IgD-negative memory B cell (primary cell): Measurements from ENCODE around the gene IP6K3. TPM values are rescaled to one million over a fixed set of nuclear protein-coding genes. Genes with fewer than 3 reads are reported as not detected.
A peak's percentile ranks its signal among the peaks of the same experiment; 100 is the strongest.

Experiments
- H3K27ac Mint-ChIP-seq, 3 donors: one replicate each; pipeline ENCODE4 v1.8.0; 2020 to 2022; ENCODE audit warnings: mild to moderate bottlenecking in 3 of 3, mixed read lengths in 3 of 3, moderate library complexity in 1 of 3
- H3K27me3 Mint-ChIP-seq: one replicate; pipeline ENCODE4 v1.8.0; 2021; ENCODE audit warnings: mixed read lengths
- H3K36me3 Mint-ChIP-seq: one replicate; pipeline ENCODE4 v1.8.0; 2020; ENCODE audit warnings: mild to moderate bottlenecking, mixed read lengths
- H3K4me1 Mint-ChIP-seq, 3 donors: one replicate each; pipeline ENCODE4 v1.8.0; 2020 to 2022; ENCODE audit warnings: mixed read lengths in 3 of 3, mild to moderate bottlenecking in 1 of 3
- H3K4me3 Mint-ChIP-seq, 4 donors: one replicate each; pipeline ENCODE4 v1.8.0; 2020 to 2022; ENCODE audit warnings: mild to moderate bottlenecking in 4 of 4, mixed read lengths in 4 of 4, moderate library complexity in 3 of 4
- H3K9me3 Mint-ChIP-seq, 3 donors: one replicate each; pipeline ENCODE4 v1.8.0; 2020 to 2021; ENCODE audit warnings: mixed read lengths in 3 of 3, mild to moderate bottlenecking in 1 of 3
- polyA plus RNA-seq: library from polyadenylated mRNA; unstranded; fragments of 300-500 nt; fragmentation: Illumina TruSeq; gene quantifications from one replicate; pipeline ENCODE4 v1.2.3, GENCODE V29; 2021

IP6K3 gene, protein sequence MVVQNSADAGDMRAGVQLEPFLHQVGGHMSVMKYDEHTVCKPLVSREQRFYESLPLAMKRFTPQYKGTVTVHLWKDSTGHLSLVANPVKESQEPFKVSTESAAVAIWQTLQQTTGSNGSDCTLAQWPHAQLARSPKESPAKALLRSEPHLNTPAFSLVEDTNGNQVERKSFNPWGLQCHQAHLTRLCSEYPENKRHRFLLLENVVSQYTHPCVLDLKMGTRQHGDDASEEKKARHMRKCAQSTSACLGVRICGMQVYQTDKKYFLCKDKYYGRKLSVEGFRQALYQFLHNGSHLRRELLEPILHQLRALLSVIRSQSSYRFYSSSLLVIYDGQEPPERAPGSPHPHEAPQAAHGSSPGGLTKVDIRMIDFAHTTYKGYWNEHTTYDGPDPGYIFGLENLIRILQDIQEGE
- not detected for polyA plus RNA-seq

DNA sequence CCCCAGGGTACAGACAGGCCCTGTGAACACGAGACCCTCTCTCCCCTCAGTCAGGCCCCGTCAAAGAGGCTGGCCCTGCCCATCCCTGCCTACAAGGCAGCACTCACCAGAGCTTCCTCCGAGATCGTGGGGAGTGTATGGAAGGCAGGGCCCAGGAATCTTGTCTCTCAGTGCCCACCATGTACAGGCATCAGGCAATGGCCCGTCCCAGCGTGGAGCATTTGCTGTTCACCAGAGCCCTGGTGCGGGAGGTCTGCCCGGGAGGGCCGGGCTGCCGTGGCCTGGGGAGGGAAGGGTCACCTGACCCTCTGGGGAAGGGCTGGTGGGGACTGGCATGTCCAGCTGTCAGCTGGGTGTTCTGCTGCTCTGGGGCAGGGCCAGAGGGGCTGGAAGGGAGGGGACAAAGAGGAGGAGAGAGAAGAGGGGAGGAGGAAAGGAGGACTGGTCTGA lies at the start of gene IP6K3:
TSS of gene IP6K3 (minus strand) at position 255 of the 450 bp plus-strand sequence. CDS start 11,429 bp downstream, outside the sequence.
- Mint-ChIP-seq H3K27me3 (peaks cover 16% of the 10 kb centered on the region), H3K4me1 (peaks cover 0 to 5% (median 3%) of the 10 kb centered on the region in 3 donors), H3K4me3 (no peak within 1 kb of the TSS), H3K36me3 (no peaks in the 10 kb centered on the region), H3K9me3 (no peaks in the 10 kb centered on the region), H3K27ac (no peak within 1 kb of the TSS)

DNA sequence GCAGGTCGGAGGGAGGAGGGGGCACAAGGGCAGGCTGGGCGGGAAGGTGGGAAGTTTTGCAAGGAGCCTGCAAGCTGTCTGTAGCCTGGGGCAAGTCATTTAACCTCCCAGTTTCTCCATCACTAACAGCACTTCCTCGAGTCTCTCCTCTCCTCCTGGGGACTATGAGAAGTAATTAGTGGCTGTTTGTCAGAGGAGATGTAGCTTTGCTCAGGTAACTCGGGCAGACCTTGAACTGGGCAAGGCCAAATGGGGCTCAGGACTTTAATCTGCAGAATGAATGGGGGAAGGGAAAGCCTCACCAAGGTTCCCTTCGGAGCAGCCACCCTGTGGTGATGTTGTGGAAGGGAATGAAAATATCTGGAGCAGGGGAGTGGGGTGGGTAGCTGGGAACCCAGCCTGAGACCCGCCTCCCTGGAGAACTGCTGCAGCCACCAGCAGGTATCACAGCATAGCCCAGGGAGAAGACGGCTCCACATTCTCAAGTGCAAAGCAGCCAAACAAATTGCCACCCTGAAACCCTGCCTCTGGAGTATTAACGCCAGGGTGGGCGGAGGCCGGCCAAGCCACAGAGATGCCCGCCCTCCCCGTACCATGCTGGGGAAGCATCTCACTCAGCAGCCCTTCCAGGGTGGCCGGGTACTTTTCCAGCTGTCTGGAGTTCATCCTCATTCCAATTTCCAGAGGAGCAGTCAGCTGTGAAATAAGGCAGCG lies 48.4 kb upstream of the IP6K3 start:
- Mint-ChIP-seq H3K9me3 (no peaks in the 10 kb centered on the region), H3K27ac (no peak overlapping the region), H3K4me3 (no peak overlapping the region), H3K36me3 (no peaks in the 10 kb centered on the region), H3K4me1 (peaks cover 0 to 3% (median 0%) of the 10 kb centered on the region in 3 donors), H3K27me3 (peaks cover 18% of the 10 kb centered on the region)

DNA sequence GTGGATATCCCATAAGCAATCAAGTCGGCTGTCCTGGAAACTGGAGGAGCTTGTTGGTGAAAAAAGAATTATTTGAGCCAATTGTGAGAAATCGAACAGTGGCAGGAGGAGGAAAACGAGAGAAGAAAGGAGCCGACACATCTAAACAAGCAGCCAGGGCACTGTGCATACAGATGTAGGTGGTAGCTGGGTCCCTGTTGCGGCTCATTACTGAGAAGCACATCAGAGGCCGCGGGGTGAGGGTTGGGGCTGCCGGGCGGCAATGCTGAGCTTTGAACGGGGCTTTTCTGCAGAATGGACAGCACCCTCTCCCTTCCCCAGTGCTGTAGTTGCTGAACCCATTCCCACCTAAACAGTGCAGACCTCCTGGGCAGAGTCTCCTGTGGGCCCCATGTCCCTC lies 46.3 kb upstream of the IP6K3 start:
- H3K4me1 Mint-ChIP-seq, result peaks cover 3 to 6% (median 5%) of the 10 kb centered on the region in 3 donors
- no peaks in the 10 kb centered on the region for H3K9me3 Mint-ChIP-seq
- peaks cover 7% of the 10 kb centered on the region for H3K27me3 Mint-ChIP-seq
- no peak overlapping the region for H3K27ac Mint-ChIP-seq
- H3K36me3 Mint-ChIP-seq, result no peaks in the 10 kb centered on the region
- H3K4me3 Mint-ChIP-seq, result no peak overlapping the region

DNA sequence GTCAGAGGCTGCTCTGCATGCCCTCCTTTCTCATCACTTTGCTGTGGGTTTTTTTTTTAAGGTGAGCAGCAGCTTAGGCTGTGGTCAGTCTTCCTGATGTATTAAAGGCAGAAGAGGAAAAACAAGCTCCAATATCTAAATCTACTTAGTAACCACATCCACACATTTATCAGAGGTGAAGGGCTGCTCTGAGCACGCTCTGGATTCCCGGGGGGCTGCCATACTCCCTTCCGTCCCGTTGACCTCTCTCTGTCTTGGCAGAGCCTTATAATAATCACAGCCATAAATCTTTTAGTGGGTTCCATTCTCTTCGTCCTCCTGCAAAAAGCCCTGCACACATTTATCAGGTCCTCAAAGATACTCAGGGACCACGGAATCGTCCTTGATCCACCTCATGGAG lies 44.9 kb upstream of the IP6K3 start:
- H3K36me3 Mint-ChIP-seq, result no peaks in the 10 kb centered on the region
- peaks cover 3% of the 10 kb centered on the region for H3K27me3 Mint-ChIP-seq
- peak overlapping the region in 1 of 3 donors; percentile 59 for H3K27ac Mint-ChIP-seq
- H3K9me3 Mint-ChIP-seq, result no peaks in the 10 kb centered on the region
- H3K4me1 Mint-ChIP-seq, result peaks cover 15 to 19% (median 15%) of the 10 kb centered on the region in 3 donors
- peak overlapping the region in 1 of 4 donors; percentile 73 for H3K4me3 Mint-ChIP-seq

GRCh38 chr6:33790910-33791309 lies 44.2 kb upstream of the IP6K3 start:
- Mint-ChIP-seq H3K27ac (no peak overlapping the region), H3K9me3 (no peaks in the 10 kb centered on the region), H3K4me1 (peaks cover 22 to 26% (median 22%) of the 10 kb centered on the region in 3 donors), H3K4me3 (peak overlapping the region in 2 of 4 donors; percentile 10 to 73), H3K27me3 (peaks cover 2% of the 10 kb centered on the region), H3K36me3 (no peaks in the 10 kb centered on the region)

DNA sequence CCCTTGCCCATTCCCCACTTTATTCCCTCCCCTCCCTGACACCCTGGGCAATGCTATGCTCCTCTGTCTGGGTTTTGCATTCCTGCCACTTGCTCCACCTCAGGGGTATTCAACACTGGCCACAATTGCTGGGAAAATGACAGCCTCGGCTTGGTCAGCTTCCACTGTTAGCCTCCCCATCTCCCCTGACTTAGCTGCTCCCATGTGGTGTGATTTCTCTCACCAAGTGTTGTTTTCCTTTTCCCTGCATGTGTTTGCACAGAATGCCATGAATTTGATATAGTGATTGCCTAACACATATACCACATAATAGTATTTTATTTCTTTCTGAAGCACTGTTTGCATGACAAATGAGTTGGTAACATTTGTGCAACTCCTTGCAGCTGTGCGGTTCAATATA lies 43.7 kb upstream of the IP6K3 start:
- H3K27me3 Mint-ChIP-seq, result peaks cover 2% of the 10 kb centered on the region
- peak overlapping the region in 1 of 3 donors; percentile 23 for H3K27ac Mint-ChIP-seq
- H3K4me1 Mint-ChIP-seq, result peaks cover 25 to 30% (median 26%) of the 10 kb centered on the region in 3 donors
- H3K9me3 Mint-ChIP-seq, result no peaks in the 10 kb centered on the region
- H3K4me3 Mint-ChIP-seq, result peak overlapping the region in 2 of 4 donors; percentile 19 to 65
- no peaks in the 10 kb centered on the region for H3K36me3 Mint-ChIP-seq

- H3K36me3 Mint-ChIP-seq, result no peaks in the 10 kb centered on the region
- peaks cover 2% of the 10 kb centered on the region for H3K27me3 Mint-ChIP-seq
- peaks cover 27 to 39% (median 30%) of the 10 kb centered on the region in 3 donors for H3K4me1 Mint-ChIP-seq
- H3K27ac Mint-ChIP-seq, result peak overlapping the region in 2 of 3 donors; percentile 54 to 81
- H3K9me3 Mint-ChIP-seq, result no peaks in the 10 kb centered on the region
- H3K4me3 Mint-ChIP-seq, result peak overlapping the region; percentile 78 to 89 (median 81)
Measured at GRCh38 chr6:33789550-33789895, 42.8 kb upstream of the IP6K3 start.

- Mint-ChIP-seq H3K4me3 (peak within 1 kb of the TSS; percentile 86 to 95 (median 90)), H3K9me3 (no peaks in the 10 kb centered on the region), H3K27me3 (peaks cover 2% of the 10 kb centered on the region), H3K27ac (peak within 1 kb of the TSS; percentile 71 to 95 (median 81)), H3K4me1 (peaks cover 31 to 44% (median 33%) of the 10 kb centered on the region in 3 donors), H3K36me3 (no peaks in the 10 kb centered on the region)
Measured at GRCh38 chr6:33788694-33789549, 42.2 kb upstream of the IP6K3 start, which contains the start of gene LEMD2. Gene LEMD2, minus strand, starts transcription at chr6:33789130. Its CDS starts 14 bp downstream, at chr6:33789116.

GRCh38 chr6:33787954-33788693 lies 41.4 kb upstream of the IP6K3 start:
- H3K27me3 Mint-ChIP-seq, result no peaks in the 10 kb centered on the region
- no peaks in the 10 kb centered on the region for H3K9me3 Mint-ChIP-seq
- peaks cover 31 to 49% (median 34%) of the 10 kb centered on the region in 3 donors for H3K4me1 Mint-ChIP-seq

GRCh38 chr6:33787346-33787953 lies 40.7 kb upstream of the IP6K3 start:
- H3K9me3 Mint-ChIP-seq, result no peaks in the 10 kb centered on the region
- peaks cover 32 to 49% (median 34%) of the 10 kb centered on the region in 3 donors for H3K4me1 Mint-ChIP-seq
- H3K4me3 Mint-ChIP-seq, result peak overlapping the region; percentile 86 to 95 (median 90)
- peak overlapping the region; percentile 71 to 95 (median 88) for H3K27ac Mint-ChIP-seq
- H3K27me3 Mint-ChIP-seq, result no peaks in the 10 kb centered on the region
- no peaks in the 10 kb centered on the region for H3K36me3 Mint-ChIP-seq

More at GRCh38 chr6:33787954-33788693, 41.4 kb upstream of the IP6K3 start:
- H3K4me3 Mint-ChIP-seq, result peak overlapping the region; percentile 86 to 95 (median 90)
- no peaks in the 10 kb centered on the region for H3K36me3 Mint-ChIP-seq
- peak overlapping the region; percentile 71 to 95 (median 80) for H3K27ac Mint-ChIP-seq

GRCh38 chr6:33786736-33787135 lies 40.0 kb upstream of the IP6K3 start:
- Mint-ChIP-seq H3K4me3 (peak overlapping the region in 2 of 4 donors; percentile 68 to 86), H3K27ac (peak overlapping the region; percentile 55 to 88 (median 56)), H3K4me1 (peaks cover 34 to 49% (median 34%) of the 10 kb centered on the region in 3 donors), H3K27me3 (no peaks in the 10 kb centered on the region), H3K9me3 (no peaks in the 10 kb centered on the region), H3K36me3 (no peaks in the 10 kb centered on the region)

DNA sequence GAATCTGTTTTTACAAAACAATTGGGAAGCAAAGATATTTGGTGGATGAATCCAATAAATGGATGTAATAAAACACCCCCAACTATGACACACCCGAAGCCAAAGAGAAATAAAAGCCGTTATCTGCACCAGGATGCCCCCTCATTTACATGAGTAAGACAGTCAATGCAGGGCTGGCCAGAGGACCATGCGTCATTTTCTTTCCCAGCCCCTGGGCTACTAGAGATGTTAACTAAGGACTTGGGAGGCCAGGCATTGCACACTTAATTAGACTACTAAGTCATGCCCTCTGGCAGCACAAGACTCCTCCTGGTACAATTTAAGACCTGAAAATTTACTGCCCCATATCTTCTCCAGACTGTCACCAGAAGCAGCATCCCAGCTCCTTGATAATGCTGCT lies 39.1 kb upstream of the IP6K3 start:
- no peaks in the 10 kb centered on the region for H3K27me3 Mint-ChIP-seq
- peaks cover 34 to 49% (median 34%) of the 10 kb centered on the region in 3 donors for H3K4me1 Mint-ChIP-seq
- peak overlapping the region in 1 of 3 donors; percentile 56 for H3K27ac Mint-ChIP-seq
- H3K36me3 Mint-ChIP-seq, result no peaks in the 10 kb centered on the region
- H3K4me3 Mint-ChIP-seq, result peak overlapping the region in 2 of 4 donors; percentile 67 to 86
- no peaks in the 10 kb centered on the region for H3K9me3 Mint-ChIP-seq

DNA sequence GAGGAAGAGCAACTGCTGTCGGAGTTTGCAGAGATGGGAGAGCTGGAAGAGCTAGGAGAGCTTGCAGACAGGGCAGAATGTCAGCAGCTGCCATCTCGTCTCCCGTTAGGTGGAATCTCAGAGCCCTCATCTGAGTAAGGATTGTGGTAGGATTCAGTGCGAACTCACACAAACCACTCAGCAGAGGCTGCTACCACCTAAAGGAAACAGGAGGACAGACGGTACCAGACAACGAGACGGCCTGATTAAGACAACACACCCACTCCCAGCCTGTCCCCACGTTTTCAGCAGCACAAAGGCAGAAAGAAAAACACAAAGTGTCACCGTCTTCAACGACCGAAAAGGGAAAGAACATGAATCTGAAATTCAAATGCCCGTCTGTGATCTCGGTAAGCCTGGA lies 38.1 kb upstream of the IP6K3 start:
- Mint-ChIP-seq H3K9me3 (no peaks in the 10 kb centered on the region), H3K4me3 (peak overlapping the region in 2 of 4 donors; percentile 25 to 63), H3K27ac (peak overlapping the region in 1 of 3 donors; percentile 19), H3K4me1 (peaks cover 32 to 48% (median 34%) of the 10 kb centered on the region in 3 donors), H3K36me3 (peaks cover 1% of the 10 kb centered on the region), H3K27me3 (no peaks in the 10 kb centered on the region)
